GM15510 (cell line): Measurements from ENCODE around the gene SH3YL1.

Experiments used
- POLR2A ChIP-seq: IDR thresholded peaks from 3 replicates; pipeline ENCODE4 v1.6.1; 2011; ENCODE audit warnings: borderline replicate concordance; ENCODE audit not compliant: insufficient read length; ENCODE audit errors: extremely low read depth

The SH3YL1 gene

DNA sequence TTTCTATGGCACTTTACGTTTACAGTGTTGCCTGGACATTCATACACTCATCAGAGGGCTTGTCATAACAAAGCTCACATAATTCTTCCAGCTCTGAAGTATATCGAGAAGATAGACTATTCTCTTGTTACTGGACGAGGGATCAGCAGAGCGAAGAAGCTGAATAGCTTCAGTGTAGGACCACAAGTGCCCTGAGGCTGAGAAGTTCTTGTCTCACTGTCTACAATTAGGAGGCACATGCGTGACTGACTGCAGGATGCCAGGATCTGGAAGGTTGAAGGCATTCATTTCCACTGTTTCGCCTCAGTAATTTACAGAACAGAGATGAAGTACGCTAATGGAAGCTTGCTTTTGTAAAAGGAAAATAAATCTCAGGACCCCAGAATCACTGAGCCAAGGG, 9.6 kb downstream of the SH3YL1 start:
- TF ChIP-seq POLR2A, result no peak

- no peak for TF ChIP-seq POLR2A
Observed at GRCh38 chr2:253202-253638, 10.6 kb downstream of the SH3YL1 start.

- TF ChIP-seq POLR2A, result no peak
Observed at GRCh38 chr2:252001-252602, 11.7 kb downstream of the SH3YL1 start.

GRCh38 chr2:249538-250042, 14.2 kb downstream of the SH3YL1 start:
- no peak for TF ChIP-seq POLR2A

- TF ChIP-seq POLR2A, result no peak
Observed at GRCh38 chr2:248724-249123, 15.1 kb downstream of the SH3YL1 start.

DNA sequence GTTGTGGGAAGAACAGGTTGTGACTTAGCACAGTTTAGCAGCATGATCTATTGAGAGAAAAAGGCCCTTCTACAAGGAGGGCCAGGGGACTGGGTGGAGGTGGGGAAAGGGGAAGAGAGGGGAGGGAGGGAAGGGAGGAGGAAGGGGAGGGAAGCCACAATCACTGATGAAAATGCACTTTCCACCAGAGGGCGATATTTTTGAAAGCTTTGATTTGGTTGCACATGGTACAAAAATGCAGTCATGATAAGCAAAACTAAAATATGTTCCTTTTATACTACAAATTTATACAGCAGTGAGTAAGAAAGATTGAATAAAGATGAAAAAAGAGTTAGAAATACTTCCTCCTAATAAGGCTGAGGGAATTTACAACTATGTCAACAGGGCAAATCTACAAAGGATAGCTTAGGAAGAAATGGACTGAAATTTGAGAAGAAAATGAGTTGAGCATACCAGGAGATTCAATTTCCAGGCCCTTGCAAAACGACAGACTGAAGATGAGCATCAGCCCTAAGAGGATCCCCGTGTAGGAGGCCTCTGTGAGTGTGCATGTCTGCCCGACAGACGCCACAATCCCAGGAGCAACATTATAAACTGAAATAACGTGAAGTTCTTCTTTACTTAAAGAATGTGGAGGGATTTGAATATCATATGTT, 17.2 kb downstream of the SH3YL1 start:
- no peak for TF ChIP-seq POLR2A

DNA sequence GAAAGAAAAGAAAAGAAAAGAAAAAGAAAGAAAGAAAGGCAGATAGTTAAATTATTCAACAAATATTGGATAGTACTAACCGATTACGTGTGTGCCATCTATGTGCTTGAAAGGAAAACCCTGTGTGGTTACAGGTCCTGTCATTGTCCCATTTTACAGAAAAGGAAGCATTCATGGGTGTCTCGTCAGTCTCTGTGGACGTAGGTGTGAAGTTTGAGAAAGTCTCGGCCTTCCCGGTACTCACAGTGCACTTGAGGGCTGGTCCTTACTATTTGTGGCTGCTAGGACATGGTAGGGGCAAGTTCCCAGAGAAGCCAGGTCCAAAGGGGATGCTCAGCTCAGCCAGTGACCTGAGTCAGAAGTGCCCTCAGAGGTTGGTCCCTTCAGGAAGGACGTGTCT, 19.3 kb downstream of the SH3YL1 start:
- no peak for TF ChIP-seq POLR2A

GRCh38 chr2:238869-239268, 25.0 kb downstream of the SH3YL1 start:
- no peak for TF ChIP-seq POLR2A

- TF ChIP-seq POLR2A, result no peak
Observed at GRCh38 chr2:238431-238830, 25.4 kb downstream of the SH3YL1 start.

GRCh38 chr2:237878-238277, 26.0 kb downstream of the SH3YL1 start:
- TF ChIP-seq POLR2A, result no peak

- TF ChIP-seq POLR2A, result no peak
Observed at GRCh38 chr2:236993-237539, 26.8 kb downstream of the SH3YL1 start.

- no peak for TF ChIP-seq POLR2A
Observed at GRCh38 chr2:234421-234820, 29.4 kb downstream of the SH3YL1 start.

DNA sequence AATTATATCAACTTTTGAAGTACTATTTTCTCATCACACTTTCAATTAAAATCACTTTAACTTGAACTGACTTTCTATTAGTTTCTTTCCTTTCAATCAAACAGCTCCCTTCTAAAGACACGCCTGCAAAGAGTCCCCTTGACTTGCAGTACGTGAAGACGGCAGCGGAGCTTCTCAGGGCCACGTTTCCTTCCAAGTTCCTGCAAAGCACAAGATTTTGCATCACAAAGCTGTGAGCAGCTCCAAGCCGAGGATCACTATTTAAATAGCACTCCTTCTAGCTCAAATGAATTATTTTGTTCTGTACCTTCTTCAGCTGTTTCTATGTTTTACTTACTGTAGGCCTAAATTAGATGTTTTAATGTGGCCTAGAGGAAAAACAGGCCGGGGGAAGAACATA, 30.8 kb downstream of the SH3YL1 start:
- TF ChIP-seq POLR2A, result no peak

DNA sequence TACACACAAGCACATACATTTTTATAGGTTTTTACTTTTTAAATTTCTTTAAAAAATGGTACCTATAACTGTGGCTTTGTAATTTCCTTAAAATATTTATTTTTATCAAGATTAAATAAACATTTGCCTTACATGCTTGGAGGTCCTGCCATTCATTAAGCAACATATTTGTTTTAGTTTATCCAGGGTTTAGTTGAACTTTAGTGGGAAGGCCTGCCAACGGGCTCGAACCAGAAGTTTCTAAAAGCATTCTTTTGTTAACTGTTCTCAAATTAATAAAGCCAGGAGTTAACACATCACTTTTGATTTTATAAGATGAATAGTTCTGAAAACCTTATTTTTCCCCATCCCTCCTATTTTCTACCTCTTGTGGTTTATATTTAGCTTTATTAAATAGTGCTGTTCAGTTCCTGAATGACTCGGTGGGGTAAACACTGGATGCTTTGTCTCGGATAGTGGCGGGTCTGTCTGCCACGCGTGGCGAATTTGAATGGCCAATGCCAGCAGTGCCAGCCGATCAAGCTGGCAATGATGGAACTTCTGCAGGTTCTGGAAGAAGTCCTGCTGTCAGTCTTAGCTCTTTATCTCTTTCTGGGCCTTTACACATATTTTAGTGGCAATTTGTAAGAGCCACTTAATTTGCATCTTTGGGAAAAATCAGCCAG, 32.2 kb downstream of the SH3YL1 start:
- no peak for TF ChIP-seq POLR2A

DNA sequence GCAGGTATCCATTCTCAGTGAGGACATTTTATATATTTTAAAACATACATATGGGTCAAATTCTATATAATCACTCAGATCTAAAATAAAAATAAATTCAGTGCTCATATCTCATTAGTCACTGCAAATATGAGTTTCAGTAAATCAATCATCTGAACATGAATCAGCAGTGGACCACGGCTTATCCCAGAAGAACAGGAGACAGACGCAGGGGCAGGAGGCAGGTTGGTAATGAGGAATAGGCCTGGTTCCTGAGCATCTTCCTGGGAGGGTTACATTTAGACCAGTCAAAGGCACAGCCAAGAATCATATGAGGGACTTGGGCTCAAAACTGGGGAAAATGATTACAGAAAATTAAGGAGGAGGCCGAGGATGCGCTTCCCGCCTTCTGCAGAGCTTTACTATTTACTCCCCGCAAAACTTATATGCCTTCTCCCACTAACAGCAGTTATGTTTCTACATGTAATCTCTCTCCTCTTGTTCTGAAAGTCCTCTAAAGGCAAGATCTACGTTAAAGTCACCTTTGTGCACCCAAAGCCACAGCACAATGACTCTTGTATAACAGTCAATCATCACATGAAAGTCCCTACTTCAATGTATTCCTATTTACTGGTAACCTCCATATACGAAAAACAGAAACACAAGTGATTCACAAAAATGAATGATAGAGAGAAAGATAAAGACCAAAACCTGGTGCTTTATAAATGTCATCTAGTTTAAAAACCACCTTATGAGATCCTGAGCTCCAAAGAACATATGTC, 35.1 kb downstream of the SH3YL1 start:
- TF ChIP-seq POLR2A, result no peak
